Endodermal cell (in vitro differentiated cells): Measurements from ENCODE around the gene PRG3. TPM values are rescaled to one million over a fixed set of nuclear protein-coding genes. Genes with fewer than 3 reads are reported as not detected.

Experiments
- DNase-seq: peaks from one replicate; pipeline ENCODE4 v3.0.0-alpha.2; 2017
- H3K27ac ChIP-seq: 2 replicates; pipeline ENCODE4 v1.5.1; 2013; ENCODE audit warnings: mild to moderate bottlenecking, low read depth, low read length, moderate library complexity
- H3K27me3 ChIP-seq: 2 replicates; pipeline ENCODE4 v1.6.1; 2013; ENCODE audit warnings: mild to moderate bottlenecking, low read length, moderate library complexity; ENCODE audit not compliant: insufficient read depth, control insufficient read depth, poor library complexity, severe bottlenecking
- H3K36me3 ChIP-seq: 2 replicates; pipeline ENCODE4 v1.7.0; 2013; ENCODE audit warnings: mild to moderate bottlenecking, low read length, moderate library complexity; ENCODE audit not compliant: control insufficient read depth, insufficient read depth
- H3K4me1 ChIP-seq: one replicate; pipeline ENCODE4 v1.7.0; 2013; ENCODE audit warnings: low read length; ENCODE audit not compliant: control insufficient read depth, insufficient read depth
- H3K4me3 ChIP-seq: 2 replicates; pipeline ENCODE4 v1.5.1; 2013; ENCODE audit warnings: mild to moderate bottlenecking, low read length, moderate library complexity
- H3K9ac ChIP-seq: 2 replicates; pipeline ENCODE4 v1.6.1; 2013; ENCODE audit warnings: mild to moderate bottlenecking, low read length, moderate library complexity; ENCODE audit not compliant: poor library complexity, severe bottlenecking; ENCODE audit errors: extremely low read depth
- H3K9me3 ChIP-seq: 2 replicates; pipeline ENCODE4 v1.6.1; 2013; ENCODE audit warnings: mild to moderate bottlenecking, low read length, moderate library complexity; ENCODE audit not compliant: control insufficient read depth
- H3K27ac Mint-ChIP-seq: 2 replicates; pipeline ENCODE4 v1.8.0; 2020; ENCODE audit warnings: mixed read lengths
- H3K27me3 Mint-ChIP-seq: 2 replicates; pipeline ENCODE4 v1.8.0; 2021; ENCODE audit warnings: mild to moderate bottlenecking, mixed read lengths; ENCODE audit not compliant: insufficient read depth
- H3K36me3 Mint-ChIP-seq: 2 replicates; pipeline ENCODE4 v1.8.0; 2020; ENCODE audit warnings: low read depth, mixed read lengths
- H3K4me1 Mint-ChIP-seq: 2 replicates; pipeline ENCODE4 v1.8.0; 2020; ENCODE audit warnings: mixed read lengths
- H3K4me3 Mint-ChIP-seq: 2 replicates; pipeline ENCODE4 v1.8.0; 2020; ENCODE audit warnings: mild to moderate bottlenecking, moderate library complexity, mixed read lengths
- H3K9me3 Mint-ChIP-seq: 2 replicates; pipeline ENCODE4 v1.8.0; 2020; ENCODE audit warnings: mild to moderate bottlenecking, mixed read lengths
- WGBS, 2 experiments: methylation state at CpG; one replicate each; pipeline versions ENCODE4 v1.1.5 to v1.1.7; 2013; ENCODE audit warnings: missing lambda C conversion rate in 2 of 2, mixed read lengths in 1 of 2; ENCODE audit not compliant: insufficient coverage in 1 of 2, insufficient read length in 1 of 2; 5-methylcytosine and 5-hydroxymethylcytosine counted together
- total RNA-seq, 2 donors: library from RNA; stranded (reverse); fragmentation: NEBNext Ultra II Directional in 1 of 2; extraction: Animal tissue kit (Norgen Biotek cat#: 25700) in 1 of 2; gene quantifications; 2 replicates in 1 of 2; 3 replicates in 1 of 2; pipeline ENCODE4 v1.2.1, GENCODE V29; 2021
- TF ChIP-seq, protein P1 (sequence below): fragments of 200-600 bp; sonication (generic); conservative IDR thresholded peaks from 2 replicates; pipeline ENCODE4 v1.5.0; 2021; ENCODE audit warnings: antibody characterized with exemption, mild to moderate bottlenecking

The PRG3 gene
- total RNA-seq, 2 donors from 2014 or later = not detected

DNA sequence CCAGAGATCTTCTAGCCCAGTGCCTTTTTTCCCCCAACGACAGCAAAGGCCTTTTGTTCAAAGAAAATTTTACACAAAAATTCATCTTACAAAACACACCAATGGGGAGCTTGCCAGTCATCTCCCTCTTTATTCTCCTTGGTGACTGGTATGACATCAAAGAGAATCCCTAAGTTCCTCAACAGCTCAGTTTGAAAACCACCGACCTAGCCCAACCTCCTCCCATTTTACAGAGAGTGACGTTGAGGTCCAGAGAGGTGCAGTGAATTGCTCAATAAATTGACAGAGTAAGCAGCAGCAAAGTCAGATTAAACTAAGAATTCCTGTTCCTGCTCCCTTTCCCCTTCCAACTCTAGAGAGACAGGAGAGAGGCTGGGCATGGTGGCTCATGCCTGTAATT lies 38.2 kb upstream of the PRG3 start:
- Histone ChIP-seq H3K36me3 (peaks cover 8% of the 10 kb centered on the region), H3K4me1 (no peaks in the 10 kb centered on the region), H3K9ac (no peak overlapping the region), H3K9me3 (no peaks in the 10 kb centered on the region), H3K4me3 (no peak overlapping the region), H3K27me3 (no peaks in the 10 kb centered on the region), H3K27ac (no peak overlapping the region)
- H3K27me3 Mint-ChIP-seq = no peaks in the 10 kb centered on the region
- H3K36me3 Mint-ChIP-seq = peaks cover 27% of the 10 kb centered on the region
- no peak overlapping the region for H3K4me3 Mint-ChIP-seq
- no peak overlapping the region for H3K27ac Mint-ChIP-seq
- no peak for DNase-seq
- no peaks in the 10 kb centered on the region for H3K4me1 Mint-ChIP-seq
- TF ChIP-seq, protein P1, sequence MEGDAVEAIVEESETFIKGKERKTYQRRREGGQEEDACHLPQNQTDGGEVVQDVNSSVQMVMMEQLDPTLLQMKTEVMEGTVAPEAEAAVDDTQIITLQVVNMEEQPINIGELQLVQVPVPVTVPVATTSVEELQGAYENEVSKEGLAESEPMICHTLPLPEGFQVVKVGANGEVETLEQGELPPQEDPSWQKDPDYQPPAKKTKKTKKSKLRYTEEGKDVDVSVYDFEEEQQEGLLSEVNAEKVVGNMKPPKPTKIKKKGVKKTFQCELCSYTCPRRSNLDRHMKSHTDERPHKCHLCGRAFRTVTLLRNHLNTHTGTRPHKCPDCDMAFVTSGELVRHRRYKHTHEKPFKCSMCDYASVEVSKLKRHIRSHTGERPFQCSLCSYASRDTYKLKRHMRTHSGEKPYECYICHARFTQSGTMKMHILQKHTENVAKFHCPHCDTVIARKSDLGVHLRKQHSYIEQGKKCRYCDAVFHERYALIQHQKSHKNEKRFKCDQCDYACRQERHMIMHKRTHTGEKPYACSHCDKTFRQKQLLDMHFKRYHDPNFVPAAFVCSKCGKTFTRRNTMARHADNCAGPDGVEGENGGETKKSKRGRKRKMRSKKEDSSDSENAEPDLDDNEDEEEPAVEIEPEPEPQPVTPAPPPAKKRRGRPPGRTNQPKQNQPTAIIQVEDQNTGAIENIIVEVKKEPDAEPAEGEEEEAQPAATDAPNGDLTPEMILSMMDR = no peak
- no peaks in the 10 kb centered on the region for H3K9me3 Mint-ChIP-seq
- WGBS, 2 experiments = 91 to 100% methylated on average over 1 to 3 of the region's 3 CpGs

- Histone ChIP-seq H3K9ac (no peak overlapping the region), H3K27ac (no peak overlapping the region), H3K4me3 (no peak overlapping the region), H3K36me3 (peaks cover 8% of the 10 kb centered on the region), H3K9me3 (no peaks in the 10 kb centered on the region), H3K4me1 (no peaks in the 10 kb centered on the region), H3K27me3 (no peaks in the 10 kb centered on the region)
- Mint-ChIP-seq H3K4me3 (no peak overlapping the region), H3K9me3 (no peaks in the 10 kb centered on the region), H3K36me3 (peaks cover 36% of the 10 kb centered on the region), H3K27ac (no peak overlapping the region), H3K27me3 (no peaks in the 10 kb centered on the region), H3K4me1 (no peaks in the 10 kb centered on the region)
- TF ChIP-seq, protein P1 = no peak
- no peak for DNase-seq
These were observed 37.2 kb upstream of the PRG3 start for GRCh38 chr11:57418131-57418530.

GRCh38 chr11:57417056-57417455 lies 36.1 kb upstream of the PRG3 start:
- Histone ChIP-seq H3K4me3 (no peak overlapping the region), H3K36me3 (peaks cover 8% of the 10 kb centered on the region), H3K27ac (no peak overlapping the region), H3K27me3 (no peaks in the 10 kb centered on the region), H3K9me3 (no peaks in the 10 kb centered on the region), H3K4me1 (no peaks in the 10 kb centered on the region), H3K9ac (no peak overlapping the region)
- H3K4me1 Mint-ChIP-seq = no peaks in the 10 kb centered on the region
- no peak overlapping the region for H3K4me3 Mint-ChIP-seq
- DNase-seq = no peak
- H3K27ac Mint-ChIP-seq = no peak overlapping the region
- TF ChIP-seq, protein P1 = no peak
- no peaks in the 10 kb centered on the region for H3K9me3 Mint-ChIP-seq
- H3K36me3 Mint-ChIP-seq = peaks cover 34% of the 10 kb centered on the region
- H3K27me3 Mint-ChIP-seq = no peaks in the 10 kb centered on the region
- 93 to 96% methylated on average over 4 of the region's 4 CpGs for WGBS, 2 experiments
